SK-N-SH (cell line): ENCODE measurements around the gene TFEB. TPM values are rescaled to one million over a fixed set of nuclear protein-coding genes. Genes with fewer than 3 reads are reported as not detected.

ENCODE experiments used
- CTCF ChIA-PET: fragments of 300-600, 350-600 bp; formaldehyde crosslinking; extraction: SDS; loops from one replicate; lab custom pipeline; 2021; lab: Yijun Ruan, JAX
- POLR2A ChIA-PET: fragments of 350-600 bp; sonication (Branson Sonifier 250); formaldehyde crosslinking; extraction: SDS; loops from one replicate; lab custom pipeline; 2020; ENCODE audit warnings: antibody characterized with exemption, inconsistent platforms; lab: Yijun Ruan, JAX
- DNase-seq: peaks from one replicate; pipeline ENCODE4 v3.0.0; 2012
- H2AFZ ChIP-seq: fragments of 200-600 bp; sonication (generic); 2 replicates; pipeline ENCODE4 v1.8.1; 2016; ENCODE audit warnings: antibody characterized with exemption, mild to moderate bottlenecking, low read depth
- H3F3A ChIP-seq: fragments of 200-600 bp; sonication (generic); replicated peaks from 2 replicates; pipeline ENCODE3; 2016; ENCODE audit warnings: antibody characterized with exemption, mild to moderate bottlenecking; ENCODE audit not compliant: insufficient read depth
- H3K27ac ChIP-seq, 2 experiments: fragments of 200-500 bp in 1 of 2; fragments of 200-600 bp in 1 of 2; sonication (Bioruptor generic) in 1 of 2; sonication (generic), shearing (Covaris generic) in 1 of 2; 2 replicates each; pipeline versions ENCODE4 v1.5.1 to v1.6.1; 2014 to 2016; ENCODE audit warnings: low read depth in 2 of 2, inconsistent platforms in 1 of 2, low read length in 1 of 2, mild to moderate bottlenecking in 1 of 2, mixed read lengths in 1 of 2
- H3K27me3 ChIP-seq: fragments of 200-600 bp; sonication (generic), shearing (Covaris generic); 2 replicates; pipeline ENCODE4 v1.6.1; 2016; ENCODE audit warnings: mixed run types; ENCODE audit not compliant: insufficient read depth
- H3K36me3 ChIP-seq, 2 experiments: fragments of 200-500 bp in 1 of 2; fragments of 200-600 bp in 1 of 2; sonication (Bioruptor generic) in 1 of 2; sonication (generic) in 1 of 2; replicated peaks in 1 of 2; 2 replicates each; pipeline versions ENCODE3 to v1.5.1; 2014 to 2016; ENCODE audit warnings: low read length in 1 of 2, mild to moderate bottlenecking in 1 of 2; ENCODE audit not compliant: insufficient read depth in 2 of 2, control insufficient read depth in 1 of 2
- H3K4me1 ChIP-seq, 2 experiments: fragments of 200-500 bp in 1 of 2; fragments of 200-600 bp in 1 of 2; sonication (Bioruptor generic) in 1 of 2; sonication (generic), shearing (Covaris generic) in 1 of 2; 2 replicates each; pipeline versions ENCODE4 v1.5.1 to v1.6.1; 2014 to 2016; ENCODE audit warnings: low read depth in 1 of 2, low read length in 1 of 2, mixed run types in 1 of 2; ENCODE audit not compliant: insufficient read depth in 2 of 2, control insufficient read depth in 1 of 2
- H3K4me2 ChIP-seq: fragments of 200-600 bp; sonication (generic), shearing (Covaris generic); 2 replicates; pipeline ENCODE4 v1.6.1; 2017; ENCODE audit warnings: mixed run types
- H3K4me3 ChIP-seq, 2 experiments: fragments of 200-500 bp in 1 of 2; fragments of 200-600 bp in 1 of 2; sonication (Bioruptor generic) in 1 of 2; sonication (generic), shearing (Covaris generic) in 1 of 2; 2 replicates each; pipeline versions ENCODE4 v1.5.1 to v1.8.1; 2014 to 2016; ENCODE audit warnings: low read depth in 2 of 2, inconsistent platforms in 1 of 2, low read length in 1 of 2, mild to moderate bottlenecking in 1 of 2, mixed read lengths in 1 of 2, moderate library complexity in 1 of 2
- H3K79me2 ChIP-seq: fragments of 200-600 bp; sonication (generic); 2 replicates; pipeline ENCODE4 v1.8.1; 2017; ENCODE audit warnings: mild to moderate bottlenecking; ENCODE audit not compliant: insufficient read depth
- H3K9ac ChIP-seq: fragments of 200-600 bp; sonication (generic); 2 replicates; pipeline ENCODE4 v1.6.1; 2017; ENCODE audit warnings: mixed run types
- H3K9me2 ChIP-seq: fragments of 200-600 bp; sonication (generic); 2 replicates; pipeline ENCODE4 v1.6.1; 2017; ENCODE audit warnings: mixed run types
- H3K9me3 ChIP-seq: fragments of 200-600 bp; sonication (generic); 2 replicates; pipeline ENCODE4 v1.6.1; 2017; ENCODE audit warnings: mixed run types, mild to moderate bottlenecking, moderate library complexity
- H4K20me1 ChIP-seq: fragments of 200-600 bp; sonication (generic); 2 replicates; pipeline ENCODE4 v1.6.1; 2017; ENCODE audit warnings: mild to moderate bottlenecking, mixed run types; ENCODE audit not compliant: insufficient read depth
- GABPA ChIP-seq: IDR thresholded peaks from 2 replicates; pipeline ENCODE4 v1.4.0; 2012; ENCODE audit warnings: low read depth, mild to moderate bottlenecking
- GATA2 ChIP-seq: sonication (generic); formaldehyde crosslinking; IDR thresholded peaks from 2 replicates; pipeline ENCODE4 v1.5.0; 2020; ENCODE audit warnings: mild to moderate bottlenecking, missing genetic modification reagents
- JUND ChIP-seq: IDR thresholded peaks from 2 replicates; pipeline ENCODE4 v1.4.0; 2012
- RFX5 ChIP-seq: IDR thresholded peaks from 2 replicates; pipeline ENCODE4 v1.6.1; 2012; ENCODE audit warnings: mild to moderate bottlenecking, improper control_type of control experiment, low read length
- WGBS: methylation state at CpG from one replicate; pipeline ENCODE4 v1.1.6; 2017; ENCODE audit warnings: low lambda C conversion rate; 5-methylcytosine and 5-hydroxymethylcytosine counted together
- polyA plus RNA-seq, 3 experiments: library from polyadenylated mRNA; depleted of rRNA; stranded (reverse); fragments of >200 nt; gene quantifications; 2 replicates each; pipeline ENCODE4 v1.2.3, GENCODE V29; 2012
- TF ChIP-seq, protein P1 (sequence below): IDR thresholded peaks from 2 replicates; pipeline ENCODE4 v1.4.0; 2012; ENCODE audit warnings: low read depth
- TF ChIP-seq, protein P2 (sequence below): IDR thresholded peaks from 2 replicates; pipeline ENCODE4 v1.4.0; 2012; ENCODE audit warnings: low read depth, borderline replicate concordance
- TF ChIP-seq, protein P3 (sequence below): IDR thresholded peaks from 2 replicates; pipeline ENCODE4 v1.4.0; 2012; ENCODE audit warnings: low read depth, borderline replicate concordance

TFEB gene
- polyA plus RNA-seq, 1 of the 3 experiments (the other 2 are of a cell fraction), result 6.2 TPM

DNA sequence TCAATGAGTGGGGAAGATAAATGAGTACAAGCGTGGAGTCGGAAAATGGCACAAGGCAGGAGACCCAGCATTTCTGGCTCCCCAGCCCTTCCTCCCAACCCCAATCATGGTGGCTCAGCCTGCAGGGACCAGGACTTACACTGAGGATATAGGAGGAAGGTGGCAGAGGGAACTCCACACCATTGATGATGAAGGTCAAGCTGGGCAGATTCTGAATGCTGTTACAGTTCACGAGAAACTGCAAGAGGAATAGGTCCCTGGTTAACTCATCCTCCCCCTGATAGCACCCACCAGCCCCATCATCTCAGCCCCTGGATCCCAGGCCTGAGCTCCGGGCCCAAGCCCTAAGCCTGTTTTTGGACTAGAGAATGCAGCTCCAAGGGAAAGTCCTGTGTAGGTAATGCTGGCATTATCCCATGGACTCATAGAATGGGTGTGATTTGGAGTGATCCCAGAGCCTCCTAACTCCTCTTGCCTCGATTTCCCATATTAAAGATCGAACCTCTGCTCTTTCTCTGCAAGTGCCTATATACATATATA is 2.3 kb upstream of the TFEB start:
- Histone ChIP-seq H3K27ac (no peak overlapping the region), H3K4me2 (no peak overlapping the region), H4K20me1 (no peaks in the 10 kb centered on the region), H3K36me3 (no peaks in the 10 kb centered on the region), H3K4me1 (peaks cover 8 to 15% of the 10 kb centered on the region in 2 experiments), H3K79me2 (peaks cover 8% of the 10 kb centered on the region), H2AFZ (no peak overlapping the region)
- POLR2A ChIA-PET, result no interaction called here
- CTCF ChIA-PET, result interaction anchor here (1.1 to 6.4 kb wide), 3 partner anchors 30 to 64 kb away, joined by 3 to 53 read pairs (median 3); partner anchors contain the start of gene TOMM6
- WGBS, result 85% methylated on average over 6 of the region's 6 CpGs
- TF ChIP-seq, protein P1, sequence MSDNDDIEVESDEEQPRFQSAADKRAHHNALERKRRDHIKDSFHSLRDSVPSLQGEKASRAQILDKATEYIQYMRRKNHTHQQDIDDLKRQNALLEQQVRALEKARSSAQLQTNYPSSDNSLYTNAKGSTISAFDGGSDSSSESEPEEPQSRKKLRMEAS, result no peak
- TF ChIP-seq RFX5 (no peak), JUND (no peak), GATA2 (CRISPR knock-in tag) (no peak), GABPA (no peak)
- TF ChIP-seq, protein P2, sequence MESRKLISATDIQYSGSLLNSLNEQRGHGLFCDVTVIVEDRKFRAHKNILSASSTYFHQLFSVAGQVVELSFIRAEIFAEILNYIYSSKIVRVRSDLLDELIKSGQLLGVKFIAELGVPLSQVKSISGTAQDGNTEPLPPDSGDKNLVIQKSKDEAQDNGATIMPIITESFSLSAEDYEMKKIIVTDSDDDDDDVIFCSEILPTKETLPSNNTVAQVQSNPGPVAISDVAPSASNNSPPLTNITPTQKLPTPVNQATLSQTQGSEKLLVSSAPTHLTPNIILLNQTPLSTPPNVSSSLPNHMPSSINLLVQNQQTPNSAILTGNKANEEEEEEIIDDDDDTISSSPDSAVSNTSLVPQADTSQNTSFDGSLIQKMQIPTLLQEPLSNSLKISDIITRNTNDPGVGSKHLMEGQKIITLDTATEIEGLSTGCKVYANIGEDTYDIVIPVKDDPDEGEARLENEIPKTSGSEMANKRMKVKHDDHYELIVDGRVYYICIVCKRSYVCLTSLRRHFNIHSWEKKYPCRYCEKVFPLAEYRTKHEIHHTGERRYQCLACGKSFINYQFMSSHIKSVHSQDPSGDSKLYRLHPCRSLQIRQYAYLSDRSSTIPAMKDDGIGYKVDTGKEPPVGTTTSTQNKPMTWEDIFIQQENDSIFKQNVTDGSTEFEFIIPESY, result no peak
- TF ChIP-seq, all 33 proteins: peak for 0
- H3K27me3 ChIP-seq, result no peaks in the 10 kb centered on the region
- no peaks in the 10 kb centered on the region for H3K9me2 ChIP-seq
- DNase-seq, result no peak
- no peak overlapping the region for H3K4me3 ChIP-seq
- H3K9me3 ChIP-seq, result no peaks in the 10 kb centered on the region
- no peak overlapping the region for H3K9ac ChIP-seq
- H3F3A ChIP-seq, result peaks cover 10% of the 10 kb centered on the region

DNA sequence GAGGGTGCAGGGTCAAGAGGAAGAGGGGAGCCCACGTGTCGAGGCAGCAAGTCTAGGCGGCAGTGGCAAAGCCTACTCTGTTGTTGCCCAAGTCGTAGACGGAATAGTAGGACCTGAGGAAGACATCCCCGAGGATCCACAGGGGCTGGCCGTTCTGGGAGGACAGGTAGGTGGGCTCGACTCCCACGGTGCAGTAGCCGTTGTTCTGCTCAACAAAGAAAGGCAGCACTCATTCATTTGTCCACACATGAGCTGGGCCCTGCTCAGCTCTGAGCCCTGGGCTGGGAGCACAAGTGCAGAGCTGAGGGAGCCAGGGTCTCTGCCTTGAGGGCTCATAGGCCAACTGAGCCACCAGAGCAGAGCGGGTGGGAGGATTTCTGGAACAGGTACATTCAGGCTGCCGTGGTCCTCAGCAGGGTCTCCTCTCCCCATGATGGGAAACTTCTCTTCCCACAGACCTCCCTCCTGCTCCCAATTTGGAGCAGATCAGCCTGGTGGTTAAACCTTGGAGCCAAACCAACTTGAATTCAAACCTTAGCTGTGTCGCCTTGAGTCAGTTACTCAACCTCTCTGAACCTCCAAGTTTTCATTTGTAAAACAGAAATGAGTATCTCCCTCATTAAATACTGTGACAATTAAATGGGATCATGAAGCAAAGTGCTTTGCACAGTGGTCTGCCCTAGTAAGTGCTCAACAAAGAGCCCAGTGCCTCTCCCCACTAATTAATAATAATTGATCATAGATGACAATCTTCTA is 1.6 kb upstream of the TFEB start:
- TF ChIP-seq GABPA, result no peak
- TF ChIP-seq, protein P3, sequence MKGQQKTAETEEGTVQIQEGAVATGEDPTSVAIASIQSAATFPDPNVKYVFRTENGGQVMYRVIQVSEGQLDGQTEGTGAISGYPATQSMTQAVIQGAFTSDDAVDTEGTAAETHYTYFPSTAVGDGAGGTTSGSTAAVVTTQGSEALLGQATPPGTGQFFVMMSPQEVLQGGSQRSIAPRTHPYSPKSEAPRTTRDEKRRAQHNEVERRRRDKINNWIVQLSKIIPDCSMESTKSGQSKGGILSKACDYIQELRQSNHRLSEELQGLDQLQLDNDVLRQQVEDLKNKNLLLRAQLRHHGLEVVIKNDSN, result no peak
- no peak for TF ChIP-seq GATA2 (CRISPR knock-in tag)
- TF ChIP-seq, all 33 proteins: peak for 0
- ChIA-PET CTCF (interaction anchor here (0.9 to 6.4 kb wide), 6 partner anchors 12 to 50 kb away, joined by 3 to 53 read pairs (median 6); partner anchors contain the start of gene TOMM6), POLR2A (no interaction called here)
- Histone ChIP-seq H3K9ac (no peak overlapping the region), H4K20me1 (no peaks in the 10 kb centered on the region), H3K4me1 (peaks cover 12 to 18% of the 10 kb centered on the region in 2 experiments), H3K4me3 (no peak overlapping the region), H2AFZ (no peak overlapping the region), H3K36me3 (no peaks in the 10 kb centered on the region), H3K27me3 (no peaks in the 10 kb centered on the region), H3F3A (peaks cover 10% of the 10 kb centered on the region), H3K27ac (no peak overlapping the region), H3K79me2 (peaks cover 15% of the 10 kb centered on the region), H3K9me3 (no peaks in the 10 kb centered on the region), H3K4me2 (no peak overlapping the region), H3K9me2 (no peaks in the 10 kb centered on the region)
- WGBS, result 98% methylated on average over 6 of the region's 13 CpGs
- no peak for DNase-seq
